Caco-2 (cell line): ENCODE data around the gene ZNF558. TPM values are rescaled to one million over a fixed set of nuclear protein-coding genes. Genes with fewer than 3 reads are reported as not detected.
A peak's percentile ranks its signal among the peaks of the same experiment; 100 is the strongest.

Experiments used
- BruUV-seq: library from RNA; stranded (reverse); fragments of 400-500 nt; replicated peaks from 2 replicates; lab custom pipeline; 2021; lab: Mats Ljungman, UMichigan
- CTCF ChIA-PET: fragments of 300-600 bp; sonication (Branson Sonifier 250); formaldehyde crosslinking; loops from one replicate; lab custom pipeline; 2022; ENCODE audit warnings: antibody characterized with exemption; lab: Charles Lee
- POLR2A ChIA-PET: fragments of 300-600 bp; sonication (Branson Sonifier 250); formaldehyde crosslinking; loops from one replicate; lab custom pipeline; 2022; ENCODE audit warnings: antibody characterized with exemption; lab: Charles Lee
- DNase-seq, 2 experiments: peaks; one replicate each; pipeline versions ENCODE4 v3.0.0 to v3.0.0-alpha.2; 2020 to 2022
- H3K27me3 ChIP-seq: replicated peaks from 2 replicates; pipeline ENCODE4 v1.6.0; 2011; ENCODE audit warnings: low read length; ENCODE audit not compliant: control insufficient read depth, insufficient read depth
- H3K36me3 ChIP-seq: 2 replicates; pipeline ENCODE4 v1.5.1; 2011; ENCODE audit warnings: low read length; ENCODE audit not compliant: control insufficient read depth, insufficient read depth
- H3K4me1 ChIP-seq: fragments of 250-450 bp; sonication (Bioruptor Pico); 2 replicates; pipeline ENCODE4 v1.5.1; 2020; ENCODE audit warnings: mild to moderate bottlenecking
- H3K4me3 ChIP-seq: 2 replicates; pipeline ENCODE4 v1.5.1; 2011; ENCODE audit warnings: low read depth, mild to moderate bottlenecking, control low read depth, low read length
- H3K9me3 ChIP-seq: fragments of 250-450 bp; sonication (Bioruptor Pico); 2 replicates; pipeline ENCODE4 v1.5.1; 2020; ENCODE audit warnings: mild to moderate bottlenecking, moderate library complexity
- H3K27ac Mint-ChIP-seq: one replicate; pipeline ENCODE4 v1.8.0; 2022; ENCODE audit warnings: mixed read lengths; ENCODE audit not compliant: unreplicated experiment
- H3K27me3 Mint-ChIP-seq: one replicate; pipeline ENCODE4 v1.8.0; 2022; ENCODE audit warnings: mixed read lengths; ENCODE audit not compliant: insufficient read depth, unreplicated experiment
- H3K36me3 Mint-ChIP-seq: one replicate; pipeline ENCODE4 v1.8.0; 2022; ENCODE audit warnings: mild to moderate bottlenecking, mixed read lengths; ENCODE audit not compliant: insufficient read depth, unreplicated experiment
- H3K4me1 Mint-ChIP-seq: one replicate; pipeline ENCODE4 v1.8.0; 2022; ENCODE audit warnings: low read depth, mixed read lengths; ENCODE audit not compliant: unreplicated experiment
- H3K4me3 Mint-ChIP-seq: one replicate; pipeline ENCODE4 v1.8.0; 2022; ENCODE audit warnings: mild to moderate bottlenecking, moderate library complexity, mixed read lengths; ENCODE audit not compliant: unreplicated experiment
- H3K9me3 Mint-ChIP-seq: one replicate; pipeline ENCODE4 v1.8.0; 2022; ENCODE audit warnings: mixed read lengths; ENCODE audit not compliant: unreplicated experiment
- intact Hi-C: fragments of 100-400 bp; cut with micrococcal nuclease; formaldehyde crosslinking; loops from one replicate; pipeline ENCODE4 v1.10.0; 2022; ENCODE audit not compliant: unreplicated experiment
- total RNA-seq: library from RNA; stranded (reverse); gene quantifications from 2 replicates; pipeline ENCODE4 v1.2.3, GENCODE V29; 2022
- TF ChIP-seq, protein P1 (sequence below), 2 experiments: fragments of 200-600 bp in 1 of 2; IDR thresholded peaks; 1 replicate in 1 of 2; 2 replicates in 1 of 2; pipeline versions ENCODE4 v1.5.1 to v1.8.0; 2011 to 2022; ENCODE audit warnings: antibody characterized with exemption in 1 of 2, control low read depth in 1 of 2, inconsistent platforms in 1 of 2, low read depth in 1 of 2, low read length in 1 of 2, mild to moderate bottlenecking in 1 of 2, moderate library complexity in 1 of 2; ENCODE audit not compliant: insufficient read depth in 1 of 2, severe bottlenecking in 1 of 2, unreplicated experiment in 1 of 2

ZNF558 gene
- total RNA-seq, 1 experiment from 2014 or later, result 8.9 TPM

DNA sequence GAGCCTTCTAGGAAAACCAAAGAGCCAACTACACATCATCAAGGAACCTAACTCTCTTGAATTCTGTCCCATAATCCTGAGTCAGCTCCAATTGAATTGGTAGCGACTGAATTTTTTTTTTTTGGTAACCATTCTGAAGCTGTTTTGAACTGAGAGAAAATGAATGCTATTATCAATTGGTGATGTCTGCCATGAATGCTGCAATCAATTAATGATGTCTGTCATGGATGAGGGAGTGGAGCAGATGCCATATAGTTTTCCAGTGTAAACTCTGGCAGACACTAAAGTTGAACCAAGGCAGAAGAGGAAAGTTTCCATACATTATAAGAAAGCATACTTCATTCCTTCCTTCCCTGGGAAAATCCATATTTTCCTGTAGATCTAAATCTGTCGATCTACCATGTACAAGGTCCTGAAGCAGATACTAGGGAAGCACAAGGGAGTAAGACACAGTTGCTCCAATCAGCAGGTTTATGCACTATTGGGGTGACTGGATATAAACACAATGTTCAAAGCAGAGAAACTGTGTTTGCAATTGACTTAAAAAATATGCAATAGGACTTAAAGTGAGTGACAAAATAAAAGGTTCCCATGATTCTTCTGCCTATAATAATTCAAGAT is 48.9 kb upstream of the ZNF558 start:
- H3K36me3 Mint-ChIP-seq, result no peaks in the 10 kb centered on the region
- intact Hi-C loops, result no loop called here
- DNase-seq, result no peak
- no peaks in the 10 kb centered on the region for H3K4me1 Mint-ChIP-seq
- TF ChIP-seq, protein P1, sequence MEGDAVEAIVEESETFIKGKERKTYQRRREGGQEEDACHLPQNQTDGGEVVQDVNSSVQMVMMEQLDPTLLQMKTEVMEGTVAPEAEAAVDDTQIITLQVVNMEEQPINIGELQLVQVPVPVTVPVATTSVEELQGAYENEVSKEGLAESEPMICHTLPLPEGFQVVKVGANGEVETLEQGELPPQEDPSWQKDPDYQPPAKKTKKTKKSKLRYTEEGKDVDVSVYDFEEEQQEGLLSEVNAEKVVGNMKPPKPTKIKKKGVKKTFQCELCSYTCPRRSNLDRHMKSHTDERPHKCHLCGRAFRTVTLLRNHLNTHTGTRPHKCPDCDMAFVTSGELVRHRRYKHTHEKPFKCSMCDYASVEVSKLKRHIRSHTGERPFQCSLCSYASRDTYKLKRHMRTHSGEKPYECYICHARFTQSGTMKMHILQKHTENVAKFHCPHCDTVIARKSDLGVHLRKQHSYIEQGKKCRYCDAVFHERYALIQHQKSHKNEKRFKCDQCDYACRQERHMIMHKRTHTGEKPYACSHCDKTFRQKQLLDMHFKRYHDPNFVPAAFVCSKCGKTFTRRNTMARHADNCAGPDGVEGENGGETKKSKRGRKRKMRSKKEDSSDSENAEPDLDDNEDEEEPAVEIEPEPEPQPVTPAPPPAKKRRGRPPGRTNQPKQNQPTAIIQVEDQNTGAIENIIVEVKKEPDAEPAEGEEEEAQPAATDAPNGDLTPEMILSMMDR (IDR thresholded peaks at IDR 0.05; ENCODE audit: insufficient read depth in 1 of 2, low read depth in 1 of 2, low read length in 1 of 2, severe bottlenecking in 1 of 2, unreplicated experiment in 1 of 2), result no peak
- H3K4me3 ChIP-seq, result no peak overlapping the region
- no TSS peak for BruUV-seq
- ChIA-PET CTCF (interaction anchor here (0.5 kb wide), 1 partner anchor 59 kb away, joined by 3 read pairs; no protein-coding TSS in a partner anchor), POLR2A (no interaction called here)
- H3K27me3 Mint-ChIP-seq, result no peaks in the 10 kb centered on the region
- no peaks in the 10 kb centered on the region for H3K27me3 ChIP-seq
- no peaks in the 10 kb centered on the region for H3K4me1 ChIP-seq
- no peaks in the 10 kb centered on the region for H3K36me3 ChIP-seq
- H3K9me3 Mint-ChIP-seq, result peaks cover 20% of the 10 kb centered on the region
- H3K4me3 Mint-ChIP-seq, result no peak overlapping the region
- no peak overlapping the region for H3K27ac Mint-ChIP-seq
- no peaks in the 10 kb centered on the region for H3K9me3 ChIP-seq

DNA sequence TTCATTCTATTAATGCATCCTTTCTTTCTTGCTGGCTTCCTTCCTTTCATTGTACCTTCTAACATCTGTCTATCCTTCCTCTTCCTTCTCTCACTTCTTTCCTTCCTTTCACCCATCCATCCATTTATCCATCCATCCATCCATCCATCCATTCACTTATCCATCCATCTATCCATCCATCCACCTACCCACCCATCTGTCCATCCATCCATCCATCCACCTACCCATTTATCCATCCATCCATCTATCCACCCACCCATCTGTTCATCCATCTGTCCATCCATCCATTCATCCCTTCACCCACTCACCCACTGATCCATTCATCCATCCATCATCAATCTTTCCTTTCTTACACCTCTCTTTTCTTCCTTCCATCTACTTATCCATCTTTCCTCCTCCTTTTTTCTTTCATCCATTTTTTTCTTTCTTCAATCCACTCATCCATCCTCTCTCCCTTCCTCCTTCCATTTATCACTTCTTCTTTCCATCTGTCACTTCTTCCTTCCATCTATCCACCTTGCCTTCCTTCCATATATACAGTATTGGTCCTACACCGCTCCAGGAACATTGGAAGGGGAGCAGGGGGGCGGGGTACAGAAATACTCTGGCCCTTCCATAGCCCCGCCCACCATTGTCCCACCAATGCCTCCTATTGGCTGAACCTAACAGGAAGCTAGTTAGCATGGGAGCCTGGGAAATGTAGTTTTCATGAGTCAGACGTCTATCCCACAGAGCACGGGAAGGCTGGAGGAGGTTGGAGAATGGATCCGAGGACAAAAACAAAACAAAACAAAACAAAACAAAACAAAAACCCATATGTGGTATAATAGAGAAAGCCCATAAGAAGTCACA is 46.0 kb upstream of the ZNF558 start:
- CTCF ChIA-PET, result no interaction called here
- Histone ChIP-seq H3K4me3 (no peak overlapping the region), H3K4me1 (no peaks in the 10 kb centered on the region), H3K36me3 (no peaks in the 10 kb centered on the region), H3K9me3 (no peaks in the 10 kb centered on the region), H3K27me3 (no peaks in the 10 kb centered on the region)
- POLR2A ChIA-PET, result no interaction called here
- TF ChIP-seq, protein P1 (IDR thresholded peaks at IDR 0.05; ENCODE audit: insufficient read depth in 1 of 2, low read depth in 1 of 2, low read length in 1 of 2, severe bottlenecking in 1 of 2, unreplicated experiment in 1 of 2), result no peak
- Mint-ChIP-seq H3K4me3 (no peak overlapping the region), H3K4me1 (no peaks in the 10 kb centered on the region), H3K9me3 (peaks cover 20% of the 10 kb centered on the region), H3K27ac (no peak overlapping the region), H3K27me3 (peaks cover 3% of the 10 kb centered on the region), H3K36me3 (no peaks in the 10 kb centered on the region)
- intact Hi-C loops, result no loop called here
- DNase-seq, result peak in 1 of 2 experiments; percentile 2
- no TSS peak for BruUV-seq

DNA sequence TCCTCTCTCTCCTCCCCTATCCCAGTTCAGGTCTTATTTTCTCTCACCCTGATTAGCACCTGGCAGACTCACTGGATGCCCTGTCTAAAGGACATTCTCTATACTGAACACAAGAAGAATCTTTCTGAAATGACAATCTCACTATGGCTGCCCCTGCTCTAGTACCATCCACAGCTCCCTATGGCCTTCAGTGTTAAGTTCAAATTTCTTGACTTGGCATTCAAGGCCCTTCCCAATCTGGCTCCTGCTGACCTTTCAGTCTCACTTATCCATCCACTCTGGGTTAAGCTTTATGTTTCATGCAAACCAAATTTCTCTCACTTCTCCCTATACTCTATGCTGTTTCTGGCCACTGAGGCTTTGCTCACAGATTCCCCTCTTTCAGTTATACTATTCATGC is 34.2 kb upstream of the ZNF558 start:
- Mint-ChIP-seq H3K4me1 (no peaks in the 10 kb centered on the region), H3K27me3 (no peaks in the 10 kb centered on the region), H3K36me3 (no peaks in the 10 kb centered on the region), H3K9me3 (no peaks in the 10 kb centered on the region), H3K4me3 (no peak overlapping the region), H3K27ac (no peak overlapping the region)
- Histone ChIP-seq H3K27me3 (no peaks in the 10 kb centered on the region), H3K9me3 (no peaks in the 10 kb centered on the region), H3K4me1 (no peaks in the 10 kb centered on the region), H3K36me3 (no peaks in the 10 kb centered on the region), H3K4me3 (no peak overlapping the region)
- intact Hi-C loops, result no loop called here
- ChIA-PET POLR2A (no interaction called here), CTCF (no interaction called here)
- DNase-seq, result no peak
- TF ChIP-seq, protein P1 (IDR thresholded peaks at IDR 0.05; ENCODE audit: insufficient read depth in 1 of 2, low read depth in 1 of 2, low read length in 1 of 2, severe bottlenecking in 1 of 2, unreplicated experiment in 1 of 2), result no peak
- BruUV-seq, result no TSS peak
